ENCODE results near the gene MRPS25.

- TF ChIP-seq POLR2AphosphoS5 (IDR thresholded peaks at IDR 0.05) (no peak), CTCF (IDR thresholded peaks at IDR 0.05) (no peak), POLR2A (IDR thresholded peaks at IDR 0.05) (no peak), EP300 (IDR thresholded peaks at IDR 0.05; ENCODE audit: low read depth) (no peak)
These were observed 23.2 kb downstream of the MRPS25 start for GRCh38 chr3:15041950-15042349.
